HG03039 (cell line): Measurements from ENCODE around the gene FGFBP2.

Experiments used
- ATAC-seq: cut with Tn5 transposase; IDR thresholded peaks from one replicate; pipeline ENCODE4 v1.9.1; 2021; ENCODE audit warnings: mild to moderate bottlenecking, moderate library complexity; ENCODE audit not compliant: unreplicated experiment

Gene FGFBP2

GRCh38 chr4:15963001-15963451, at the start of gene FGFBP2:
Gene FGFBP2, minus strand, starts transcription at chr4:15963175. Its CDS starts 46 bp downstream, at chr4:15963129.
- ATAC-seq: peak; percentile 30

- ATAC-seq: no peak
Measured at GRCh38 chr4:16011173-16011572, 48.2 kb upstream of the FGFBP2 start.

DNA sequence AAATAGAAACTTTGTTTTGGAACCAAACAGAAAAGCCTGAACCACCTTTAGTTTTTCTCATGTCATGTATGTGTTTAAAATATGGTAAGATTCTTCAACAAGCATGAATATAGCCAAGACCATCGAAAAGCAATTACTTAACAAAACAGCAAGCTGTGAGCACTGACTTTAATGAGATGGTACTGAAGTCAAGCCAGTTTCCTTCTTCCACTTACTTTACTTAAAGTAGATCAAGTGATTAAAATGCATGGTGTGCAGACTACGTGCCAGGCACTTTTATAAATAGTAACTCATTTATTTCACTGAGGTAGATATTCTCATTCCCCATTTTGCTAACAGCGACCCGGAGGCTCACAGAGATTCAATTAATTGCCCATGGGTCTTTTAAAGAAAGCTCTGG, 46.2 kb upstream of the FGFBP2 start:
- ATAC-seq: no peak

- ATAC-seq: no peak
Measured at GRCh38 chr4:16007471-16008095, 44.6 kb upstream of the FGFBP2 start.

DNA sequence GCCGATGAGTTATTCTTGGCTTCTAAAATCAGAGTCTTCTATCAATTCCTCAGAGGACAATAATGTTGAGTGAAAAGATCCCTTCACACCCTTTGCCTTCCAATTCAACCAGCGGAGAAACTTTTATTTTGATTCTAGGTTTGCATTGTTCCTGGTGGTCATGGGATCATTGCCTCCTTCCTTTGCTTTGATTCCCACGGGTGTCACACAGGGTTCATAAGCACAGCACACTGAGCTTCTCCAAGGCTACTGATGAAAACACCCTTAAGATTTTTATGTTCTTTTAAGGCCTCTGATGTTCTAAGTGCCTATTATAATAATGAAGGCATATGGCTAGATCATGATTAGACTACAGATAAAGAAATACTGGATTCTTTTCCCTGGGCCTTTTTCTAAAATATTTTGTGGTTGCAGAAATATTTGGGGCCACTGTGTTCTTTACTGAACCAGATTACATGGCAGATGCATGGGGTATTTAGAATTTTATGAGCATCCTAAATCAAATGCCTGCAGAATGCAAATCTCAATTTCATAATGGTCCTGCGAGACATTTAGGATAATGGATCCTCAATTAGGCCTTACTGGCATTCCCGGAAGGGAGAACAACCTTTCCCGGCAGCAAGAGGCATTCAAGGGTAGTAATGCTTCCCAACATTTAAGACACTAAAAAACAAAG, 43.9 kb upstream of the FGFBP2 start:
- ATAC-seq: no peak

GRCh38 chr4:16005676-16006075, 42.7 kb upstream of the FGFBP2 start:
- ATAC-seq: no peak

DNA sequence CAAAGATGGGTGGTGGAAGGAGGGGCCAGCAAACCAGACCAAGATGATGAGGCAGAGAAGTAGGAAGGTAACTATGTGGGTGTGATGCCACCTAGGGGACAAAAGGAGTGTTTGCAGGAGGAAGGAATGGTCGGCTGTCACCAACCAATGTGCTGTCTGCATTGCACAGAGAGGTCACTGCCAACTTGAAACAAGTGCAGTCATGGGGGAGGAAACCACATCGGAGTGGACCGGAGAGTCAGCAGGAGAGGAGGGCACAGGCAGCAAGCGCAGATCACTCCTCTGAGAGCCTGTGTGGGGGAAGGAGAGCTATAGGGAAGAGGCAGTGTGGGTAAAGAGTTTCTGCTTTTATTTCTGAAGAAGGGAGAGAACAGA, 38.5 kb upstream of the FGFBP2 start:
- ATAC-seq: peak; percentile 83

GRCh38 chr4:16000708-16001483, 37.9 kb upstream of the FGFBP2 start:
- ATAC-seq: no peak

DNA sequence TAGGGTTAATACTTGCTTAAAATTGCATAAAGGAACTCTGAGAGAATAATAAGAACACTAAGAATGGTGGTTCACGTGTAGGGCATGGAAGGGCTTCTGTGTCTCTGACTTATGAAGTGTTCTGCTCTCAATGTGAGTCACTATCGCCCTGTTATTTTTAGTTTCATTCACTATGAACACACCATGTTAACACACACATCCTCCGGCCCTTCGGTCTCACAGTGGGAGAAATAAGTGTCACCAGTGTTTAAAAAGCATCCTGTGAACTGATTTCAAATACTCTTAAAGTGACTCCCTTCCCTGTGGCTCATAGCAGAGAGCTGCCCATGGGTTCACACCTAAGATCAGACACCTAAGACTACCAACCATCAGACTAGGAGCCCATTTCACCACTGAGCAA, 33.8 kb upstream of the FGFBP2 start:
- ATAC-seq: peak; percentile 47

DNA sequence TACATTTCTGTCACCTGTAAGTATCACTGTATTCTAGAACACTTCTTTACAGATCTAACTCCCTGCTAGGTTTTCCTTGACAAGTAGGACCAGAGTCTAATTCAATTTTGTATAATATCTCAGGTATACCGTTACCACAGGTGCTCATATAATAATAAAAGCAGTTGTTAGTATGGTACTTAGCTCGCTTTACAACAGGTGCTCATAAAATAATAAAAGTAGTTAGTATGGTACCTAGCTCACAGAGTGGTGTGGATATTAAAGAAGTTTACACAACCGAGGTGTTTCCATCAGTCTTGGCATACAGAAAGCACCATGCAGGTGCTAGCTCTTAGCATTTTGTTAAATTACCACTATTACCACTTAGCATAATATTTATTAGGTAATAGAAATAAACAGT, 32.9 kb upstream of the FGFBP2 start:
- ATAC-seq: no peak

GRCh38 chr4:15992167-15992485, 29.2 kb upstream of the FGFBP2 start:
- no peak for ATAC-seq

DNA sequence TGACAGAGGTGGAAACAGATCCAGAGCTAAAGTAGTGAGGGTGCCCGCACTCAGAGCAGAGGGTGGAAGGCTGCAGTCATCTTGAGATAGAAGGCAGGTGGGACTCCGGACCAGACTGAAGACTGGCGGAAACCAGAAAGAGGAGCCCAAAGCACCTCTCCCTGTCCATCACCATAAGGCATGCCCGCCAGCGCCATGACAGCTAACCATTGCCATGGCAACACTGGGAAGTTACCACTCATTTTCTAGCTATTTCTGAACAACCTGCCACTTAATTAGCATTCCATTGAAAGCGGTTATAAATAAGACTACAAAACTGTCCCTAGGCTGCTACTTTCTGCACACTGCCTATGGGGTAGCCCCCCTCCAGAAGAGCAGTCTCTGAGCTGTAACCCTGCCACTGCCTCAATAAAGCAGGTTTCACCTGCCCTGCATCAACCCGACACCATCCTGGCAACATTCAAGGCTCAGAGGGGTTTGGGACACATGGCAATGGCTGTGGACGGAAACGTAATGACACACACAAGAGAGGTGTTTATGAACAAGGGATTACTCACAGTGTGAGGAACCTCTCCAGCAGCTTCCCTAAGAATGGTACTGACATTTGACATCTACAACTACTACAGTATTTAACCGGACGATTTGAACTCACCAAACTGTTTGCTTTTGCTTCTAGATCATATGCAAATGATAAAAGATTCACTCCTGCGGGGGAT, 27.8 kb upstream of the FGFBP2 start:
- no peak for ATAC-seq

DNA sequence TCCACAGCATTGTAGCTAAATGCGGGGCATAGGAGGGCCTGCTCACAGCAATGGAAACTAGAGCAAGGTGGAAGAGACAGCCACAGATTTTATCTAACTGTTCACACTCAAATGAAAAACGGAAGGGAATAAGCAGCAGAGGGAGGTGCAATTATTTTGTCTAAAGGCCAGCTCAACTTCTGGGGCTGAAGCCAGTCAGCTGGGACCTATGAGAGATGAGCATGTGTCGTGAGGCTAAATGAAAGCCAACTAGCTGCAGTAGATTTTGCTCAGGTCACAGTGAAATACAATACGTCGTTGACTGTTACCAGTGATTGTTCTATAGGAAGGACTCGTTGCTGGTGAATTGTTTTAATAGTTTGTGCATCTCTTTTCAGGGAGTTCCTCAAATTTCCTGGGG, 26.4 kb upstream of the FGFBP2 start:
- no peak for ATAC-seq

- ATAC-seq: no peak
Measured at GRCh38 chr4:15988222-15988621, 25.2 kb upstream of the FGFBP2 start.

DNA sequence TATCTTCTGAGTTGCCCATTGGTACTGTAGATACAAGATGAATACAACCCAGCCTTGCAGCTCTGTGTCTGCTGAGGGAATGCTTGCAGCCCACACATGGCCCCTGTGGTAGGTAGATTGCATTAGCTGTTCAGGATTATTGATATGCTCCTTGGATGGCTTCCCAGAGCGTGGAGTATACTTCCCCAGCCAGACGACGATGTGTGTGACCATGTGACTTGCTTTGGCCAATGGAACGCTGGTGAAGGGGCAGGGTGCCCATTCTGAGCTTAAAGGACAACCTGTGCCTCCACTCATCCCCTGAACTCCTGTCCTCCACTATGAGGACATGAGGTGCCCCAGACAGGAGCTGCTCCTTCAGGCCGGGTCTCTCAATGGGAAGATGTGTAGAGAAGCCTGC, 23.9 kb upstream of the FGFBP2 start:
- ATAC-seq: no peak

- no peak for ATAC-seq
Measured at GRCh38 chr4:15983610-15984009, 20.6 kb upstream of the FGFBP2 start.

GRCh38 chr4:15982842-15983524, 20.0 kb upstream of the FGFBP2 start:
- ATAC-seq: no peak

- ATAC-seq: no peak
Measured at GRCh38 chr4:15976456-15977447, 13.8 kb upstream of the FGFBP2 start.

DNA sequence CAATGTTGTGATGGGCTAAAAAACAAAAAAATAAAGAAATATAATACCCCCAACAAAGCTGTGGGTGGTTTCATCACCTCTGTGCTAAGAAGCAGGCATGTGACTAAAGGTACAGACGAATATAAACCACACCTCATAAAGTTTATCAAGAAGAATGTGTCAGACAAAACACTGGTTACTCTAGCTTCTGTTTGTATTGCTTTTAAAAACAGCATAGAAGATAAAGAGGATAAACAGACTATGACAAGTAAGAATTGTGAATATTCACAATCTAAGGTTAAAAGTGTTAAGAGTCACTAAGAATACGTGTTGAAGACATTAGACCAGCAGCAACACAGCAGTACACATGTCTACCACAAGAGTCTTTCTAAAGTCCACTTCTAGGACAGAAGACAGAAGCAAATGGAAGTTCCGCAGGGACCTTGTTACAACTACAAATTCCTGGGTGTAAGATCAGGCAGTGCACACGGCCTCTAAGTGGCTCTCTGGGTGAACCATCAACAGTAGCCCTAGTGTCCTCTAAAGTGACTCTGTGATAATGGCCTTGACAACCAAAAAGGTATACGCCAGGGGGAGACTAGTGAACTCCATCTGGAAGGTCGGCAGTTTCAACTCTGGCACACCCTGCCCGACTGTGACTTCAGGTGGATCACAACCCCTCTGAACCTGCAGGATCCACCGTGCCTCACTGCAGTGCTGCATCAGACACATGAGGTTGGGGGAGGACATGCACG, 8.3 kb upstream of the FGFBP2 start:
- no peak for ATAC-seq
